ENCODE data around the gene EIF3K.

The EIF3K gene

GRCh38 chr19:38678217-38678890, 59.4 kb downstream of the EIF3K start:
- TF ChIP-seq CTCF (conservative IDR thresholded peaks at IDR 0.05; ENCODE audit: low read depth) = no peak
- H3K27ac ChIP-seq = peak overlapping the region; percentile 100
- ChIA-PET CTCF (no interaction called here), POLR2A (ENCODE audit: low non-redundant PET) (no interaction called here)
- DNase-seq (ENCODE audit: low spot score) = no peak

- no peak for TF ChIP-seq CTCF (conservative IDR thresholded peaks at IDR 0.05; ENCODE audit: low read depth)
- peak overlapping the region; percentile 100 for H3K27ac ChIP-seq
- no peak for DNase-seq (ENCODE audit: low spot score)
- POLR2A ChIA-PET (ENCODE audit: low non-redundant PET) = no interaction called here
- CTCF ChIA-PET = no interaction called here
Measured at GRCh38 chr19:38678891-38679494, 60.0 kb downstream of the EIF3K start.

- no peak for DNase-seq (ENCODE audit: low spot score)
- H3K27ac ChIP-seq = peak overlapping the region; percentile 100
- no peak for TF ChIP-seq CTCF (conservative IDR thresholded peaks at IDR 0.05; ENCODE audit: low read depth)
- ChIA-PET POLR2A (ENCODE audit: low non-redundant PET) (interaction anchor here (0.6 kb wide), 1 partner anchor 324 kb away, joined by 3 read pairs; no protein-coding TSS in a partner anchor), CTCF (interaction anchor here (1.8 kb wide), 1 partner anchor 17 kb away, joined by 5 read pairs; no protein-coding TSS in a partner anchor)
Measured at GRCh38 chr19:38679839-38680238, 60.9 kb downstream of the EIF3K start.

- DNase-seq (ENCODE audit: low spot score) = no peak
- POLR2A ChIA-PET (ENCODE audit: low non-redundant PET) = interaction anchor here (1.0 kb wide), 1 partner anchor 23 kb away, joined by 5 read pairs; no protein-coding TSS in a partner anchor
Measured at GRCh38 chr19:38682195-38682867, 63.3 kb downstream of the EIF3K start.

GRCh38 chr19:38682872-38683392, 63.9 kb downstream of the EIF3K start:
- peak overlapping the region; percentile 100 for H3K27ac ChIP-seq
- no peak for DNase-seq (ENCODE audit: low spot score)
- POLR2A ChIA-PET (ENCODE audit: low non-redundant PET) = interaction anchor here (0.6 to 1.0 kb wide), 6 partner anchors 21 to 66 kb away, joined by 3 to 8 read pairs (median 5); partner anchors contain the start of gene ACTN4
- no peak for TF ChIP-seq CTCF (conservative IDR thresholded peaks at IDR 0.05; ENCODE audit: low read depth)
- CTCF ChIA-PET = interaction anchor here (0.5 to 0.7 kb wide), 2 partner anchors 17 to 33 kb away, joined by 3 to 11 read pairs; no protein-coding TSS in a partner anchor

More at GRCh38 chr19:38682195-38682867, 63.3 kb downstream of the EIF3K start:
- CTCF ChIA-PET = no interaction called here
- peak overlapping the region; percentile 100 for H3K27ac ChIP-seq
- TF ChIP-seq CTCF (conservative IDR thresholded peaks at IDR 0.05; ENCODE audit: low read depth) = no peak

Data from RWPE1 (cell line).